Left ventricle myocardium inferior (tissue), 1 donor: ENCODE measurements around the gene ZNF575. TPM values are rescaled to one million over a fixed set of nuclear protein-coding genes. Genes with fewer than 3 reads are reported as not detected.

Source experiments
- DNase-seq: peaks from one replicate; pipeline ENCODE4 v3.0.0-alpha.2; 2020
- H3K27ac ChIP-seq: fragments of 200-600 bp; replicated peaks from 2 replicates; pipeline ENCODE4 v1.8.0; 2021
- H3K27me3 ChIP-seq: fragments of 200-600 bp; 2 replicates; pipeline ENCODE4 v1.8.0; 2021; ENCODE audit warnings: low read depth
- H3K36me3 ChIP-seq: fragments of 200-600 bp; 2 replicates; pipeline ENCODE4 v1.8.0; 2021
- H3K4me1 ChIP-seq: fragments of 200-600 bp; 2 replicates; pipeline ENCODE4 v1.8.0; 2021
- H3K4me3 ChIP-seq: fragments of 200-600 bp; 2 replicates; pipeline ENCODE4 v1.8.0; 2021; ENCODE audit warnings: mild to moderate bottlenecking, moderate library complexity
- H3K9me3 ChIP-seq: fragments of 200-600 bp; replicated peaks from 2 replicates; pipeline ENCODE4 v1.8.0; 2021
- intact Hi-C: fragments of 100-400 bp; cut with micrococcal nuclease; formaldehyde crosslinking; loops from one replicate; pipeline ENCODE4 v1.11.0; 2022
- total RNA-seq: library from RNA; stranded (reverse); fragmentation: NEBNext Ultra II Directional; extraction: Animal tissue kit (Norgen Biotek cat#: 25700); gene quantifications from one replicate; pipeline ENCODE4 v1.2.1, GENCODE V29; 2021
- TF ChIP-seq, protein P1 (sequence below): fragments of 200-600 bp; IDR thresholded peaks from 2 replicates; pipeline ENCODE4 v1.8.0; 2021; ENCODE audit warnings: antibody characterized with exemption, mild to moderate bottlenecking, borderline replicate concordance
- donor health status: DM: no; HTN: yes; CAD: no; lungs with severe emphysema.

ZNF575 gene
- total RNA-seq, 1 donor from 2014 or later, result 1.1 TPM

DNA sequence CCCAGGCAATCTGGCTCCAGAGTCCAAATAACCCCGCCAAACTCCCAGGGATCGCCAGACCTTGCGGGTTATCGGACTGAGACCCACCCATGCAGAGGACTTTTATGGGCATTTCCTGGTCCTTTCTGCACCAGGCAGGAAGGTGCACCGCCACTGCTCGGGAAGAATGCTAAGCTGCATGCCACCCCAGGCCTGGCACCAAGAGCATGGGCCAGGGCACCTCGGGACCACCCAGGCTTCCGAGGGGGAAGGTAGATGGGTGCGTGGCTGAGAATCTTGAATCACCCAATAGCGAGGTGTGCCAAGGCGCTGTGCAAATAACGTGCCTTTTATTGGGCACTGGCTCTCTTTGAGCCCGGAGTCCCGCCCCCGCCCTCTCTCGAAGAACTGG, 422 bp upstream of the ZNF575 start:
- Histone ChIP-seq H3K4me3 (peak overlapping the region; percentile 77), H3K4me1 (peaks cover 40% of the 10 kb centered on the region), H3K36me3 (peaks cover 2% of the 10 kb centered on the region), H3K27ac (peak overlapping the region; percentile 96), H3K9me3 (no peaks in the 10 kb centered on the region), H3K27me3 (no peaks in the 10 kb centered on the region)
- intact Hi-C loops, result no loop called here
- DNase-seq, result no peak
- TF ChIP-seq, protein P1, sequence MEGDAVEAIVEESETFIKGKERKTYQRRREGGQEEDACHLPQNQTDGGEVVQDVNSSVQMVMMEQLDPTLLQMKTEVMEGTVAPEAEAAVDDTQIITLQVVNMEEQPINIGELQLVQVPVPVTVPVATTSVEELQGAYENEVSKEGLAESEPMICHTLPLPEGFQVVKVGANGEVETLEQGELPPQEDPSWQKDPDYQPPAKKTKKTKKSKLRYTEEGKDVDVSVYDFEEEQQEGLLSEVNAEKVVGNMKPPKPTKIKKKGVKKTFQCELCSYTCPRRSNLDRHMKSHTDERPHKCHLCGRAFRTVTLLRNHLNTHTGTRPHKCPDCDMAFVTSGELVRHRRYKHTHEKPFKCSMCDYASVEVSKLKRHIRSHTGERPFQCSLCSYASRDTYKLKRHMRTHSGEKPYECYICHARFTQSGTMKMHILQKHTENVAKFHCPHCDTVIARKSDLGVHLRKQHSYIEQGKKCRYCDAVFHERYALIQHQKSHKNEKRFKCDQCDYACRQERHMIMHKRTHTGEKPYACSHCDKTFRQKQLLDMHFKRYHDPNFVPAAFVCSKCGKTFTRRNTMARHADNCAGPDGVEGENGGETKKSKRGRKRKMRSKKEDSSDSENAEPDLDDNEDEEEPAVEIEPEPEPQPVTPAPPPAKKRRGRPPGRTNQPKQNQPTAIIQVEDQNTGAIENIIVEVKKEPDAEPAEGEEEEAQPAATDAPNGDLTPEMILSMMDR, result no peak

DNA sequence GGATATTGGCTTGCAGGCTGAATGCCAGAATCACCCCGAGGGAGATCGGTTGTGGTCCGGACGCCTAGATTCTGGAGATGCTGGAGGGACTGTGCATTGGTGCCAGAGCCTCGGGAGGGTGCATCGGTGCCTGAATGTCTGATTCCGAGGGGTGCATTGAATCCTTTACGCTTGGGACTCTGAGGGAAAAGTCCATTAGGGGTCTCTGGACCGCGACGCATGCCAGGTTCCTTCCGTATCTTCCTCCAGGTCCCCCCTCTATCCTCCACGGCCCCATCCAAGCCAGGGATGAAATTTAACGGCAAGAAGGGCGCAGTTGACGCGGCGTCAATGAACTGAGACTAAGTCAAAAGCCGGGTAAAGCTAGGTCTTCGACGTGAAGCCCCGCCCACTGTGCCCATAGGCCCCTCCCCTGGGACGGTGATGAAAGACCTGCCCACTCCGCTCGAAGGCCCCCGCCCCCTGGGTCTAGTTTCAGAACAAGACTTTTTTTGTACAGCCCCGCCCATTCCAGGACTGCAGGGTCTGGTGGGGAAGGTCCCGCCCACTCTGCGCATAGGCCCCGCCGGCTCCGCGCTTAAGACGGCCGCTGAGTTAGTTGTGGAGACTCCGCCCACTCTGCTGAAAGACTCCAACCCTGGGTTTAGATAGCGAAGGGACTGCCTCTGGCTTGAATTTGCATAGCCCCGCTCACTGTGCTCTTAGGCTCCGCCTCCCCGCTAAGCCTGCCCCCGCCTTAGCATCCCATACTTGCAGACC, 737 bp downstream of the ZNF575 start:
- TF ChIP-seq, protein P1, result no peak
- Histone ChIP-seq H3K36me3 (peaks cover 13% of the 10 kb centered on the region), H3K27me3 (no peaks in the 10 kb centered on the region), H3K27ac (peak overlapping the region; percentile 96), H3K4me1 (peaks cover 32% of the 10 kb centered on the region), H3K9me3 (peaks cover 5% of the 10 kb centered on the region), H3K4me3 (peak overlapping the region; percentile 77)
- DNase-seq, result peak; percentile 97
- intact Hi-C loops, result no loop called here

DNA sequence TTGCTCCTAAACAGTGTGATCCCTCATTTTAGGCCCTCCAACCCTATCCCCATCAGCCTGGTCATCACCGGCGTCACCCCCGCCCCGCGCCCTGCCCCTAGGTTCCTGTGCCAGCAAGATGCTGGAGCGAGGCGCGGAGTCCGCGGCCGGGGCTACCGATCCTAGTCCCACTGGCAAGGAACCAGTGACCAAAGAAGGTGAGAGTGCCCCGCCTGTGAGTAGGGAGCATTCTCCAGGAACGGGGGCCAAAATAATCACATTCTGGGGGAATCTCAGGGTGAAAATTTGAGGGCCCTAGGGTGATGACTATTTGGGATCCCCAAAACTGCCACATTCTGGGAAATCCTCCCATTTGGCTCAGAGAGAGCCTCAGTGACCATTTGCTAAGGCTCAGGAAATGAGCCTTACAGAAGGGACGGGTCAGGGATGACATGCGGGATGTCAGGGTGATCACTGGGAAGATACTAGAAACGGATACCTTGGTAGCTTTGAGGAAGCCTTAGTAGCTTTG, 1.4 kb downstream of the ZNF575 start:
- DNase-seq, result no peak
- H3K27ac ChIP-seq, result peak overlapping the region; percentile 96
- intact Hi-C loops, result no loop called here
- H3K4me1 ChIP-seq, result peaks cover 32% of the 10 kb centered on the region
- TF ChIP-seq, protein P1, result no peak
- no peaks in the 10 kb centered on the region for H3K27me3 ChIP-seq
- peak overlapping the region; percentile 77 for H3K4me3 ChIP-seq
- peaks cover 19% of the 10 kb centered on the region for H3K36me3 ChIP-seq
- H3K9me3 ChIP-seq, result peaks cover 12% of the 10 kb centered on the region

DNA sequence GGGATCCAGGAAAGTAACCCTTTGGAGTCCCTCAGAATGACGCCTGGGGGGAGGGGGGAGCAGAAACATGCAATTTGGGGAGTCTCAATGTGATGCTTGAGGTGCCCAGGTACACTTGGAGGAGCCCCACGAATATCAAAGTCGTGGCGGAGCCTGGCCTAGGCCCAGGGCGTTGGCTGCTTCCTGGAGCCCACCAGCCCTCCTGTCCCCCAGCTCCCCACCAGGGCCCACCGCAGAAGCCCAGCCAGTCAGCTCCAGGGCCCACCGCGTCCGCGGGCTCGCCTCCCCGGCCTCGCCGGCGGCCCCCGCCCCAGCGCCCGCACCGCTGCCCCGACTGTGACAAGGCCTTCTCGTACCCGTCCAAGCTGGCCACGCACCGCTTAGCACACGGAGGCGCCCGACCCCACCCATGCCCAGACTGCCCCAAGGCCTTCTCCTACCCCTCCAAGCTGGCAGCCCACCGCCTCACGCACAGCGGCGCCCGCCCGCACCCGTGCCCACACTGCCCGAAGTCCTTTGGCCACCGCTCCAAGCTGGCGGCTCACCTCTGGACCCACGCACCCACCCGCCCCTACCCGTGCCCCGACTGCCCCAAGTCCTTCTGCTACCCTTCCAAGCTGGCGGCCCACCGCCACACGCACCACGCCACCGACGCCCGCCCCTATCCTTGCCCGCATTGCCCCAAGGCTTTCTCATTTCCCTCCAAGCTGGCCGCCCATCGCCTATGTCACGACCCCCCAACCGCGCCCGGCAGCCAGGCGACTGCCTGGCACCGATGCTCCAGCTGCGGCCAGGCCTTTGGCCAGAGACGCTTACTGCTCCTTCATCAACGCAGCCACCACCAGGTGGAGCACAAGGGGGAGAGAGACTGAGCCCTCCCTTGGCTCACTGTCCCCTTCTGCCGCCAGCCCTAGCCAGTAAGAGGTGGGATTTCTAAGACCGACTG, 2.1 kb downstream of the ZNF575 start:
- H3K27ac ChIP-seq, result peak overlapping the region; percentile 96
- H3K4me3 ChIP-seq, result peak overlapping the region; percentile 77
- H3K36me3 ChIP-seq, result peaks cover 27% of the 10 kb centered on the region

DNA sequence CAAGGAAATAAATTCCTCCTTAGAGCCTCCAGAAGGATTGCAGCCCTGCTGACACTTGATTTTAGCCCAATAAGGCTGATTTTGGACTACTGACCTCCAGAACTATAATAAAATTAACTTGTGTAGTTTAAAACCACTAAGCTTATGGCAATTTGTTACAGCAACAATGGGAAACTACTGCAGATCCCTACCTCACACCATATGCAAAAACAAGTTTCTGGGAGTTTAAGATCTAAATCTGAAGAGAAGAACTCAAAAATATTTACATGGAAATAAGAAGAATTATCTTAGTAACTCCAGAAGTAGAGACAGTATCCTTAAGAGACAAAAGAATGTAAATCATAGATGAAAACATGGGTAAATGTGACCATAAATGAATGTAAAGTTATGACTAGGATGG, 5.9 kb downstream of the ZNF575 start:
- Histone ChIP-seq H3K4me1 (peaks cover 17% of the 10 kb centered on the region), H3K27me3 (no peaks in the 10 kb centered on the region), H3K9me3 (peaks cover 15% of the 10 kb centered on the region), H3K36me3 (peaks cover 61% of the 10 kb centered on the region), H3K4me3 (no peak overlapping the region), H3K27ac (no peak overlapping the region)
- intact Hi-C loops, result no loop called here
- TF ChIP-seq, protein P1, result no peak
- no peak for DNase-seq

More for the DNA sequence above, 2.1 kb downstream of the ZNF575 start:
- DNase-seq, result peak; percentile 70
- peaks cover 32% of the 10 kb centered on the region for H3K4me1 ChIP-seq
- H3K9me3 ChIP-seq, result peaks cover 15% of the 10 kb centered on the region
- TF ChIP-seq, protein P1, result peak; percentile 72
- no peaks in the 10 kb centered on the region for H3K27me3 ChIP-seq
- intact Hi-C loops, result no loop called here
